ENCODE measurements around the gene SCTR.

The SCTR gene

DNA sequence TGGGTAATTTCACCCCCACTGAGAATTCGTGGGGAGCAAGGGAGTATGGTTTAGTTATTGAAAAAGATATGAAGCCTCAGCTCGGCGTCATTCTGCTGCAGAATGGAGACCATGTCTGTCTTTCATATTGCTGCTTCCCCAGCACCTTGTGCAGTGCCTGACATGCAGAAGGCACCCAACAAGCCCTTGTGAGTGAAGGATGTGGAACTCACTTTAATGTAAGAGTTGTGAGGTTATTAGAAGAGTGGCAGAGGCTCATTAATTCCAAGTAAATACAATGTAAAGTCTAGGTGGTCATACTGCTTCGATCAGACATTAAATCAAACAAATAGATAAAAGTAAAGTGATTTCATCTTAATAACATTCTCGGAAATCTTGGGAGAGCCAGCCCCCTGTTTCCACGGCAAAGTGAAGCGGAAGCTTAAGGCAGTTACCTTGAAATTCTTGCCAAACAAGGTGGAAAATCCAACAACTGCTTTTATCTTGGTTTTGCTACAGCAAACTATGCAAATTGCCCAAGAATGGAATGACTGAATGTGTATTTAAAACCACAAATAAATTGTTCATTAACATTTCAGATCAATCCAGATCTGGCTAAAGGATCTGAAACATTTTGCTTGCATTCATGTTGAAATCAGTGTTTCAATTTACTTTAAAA is 29.5 kb upstream of the SCTR start:
- Histone ChIP-seq H3K36me3 (replicated peaks; ENCODE audit: insufficient read depth, low read length) (no peaks in the 10 kb centered on the region), H4K20me1 (ENCODE audit: insufficient read depth, low read length) (no peaks in the 10 kb centered on the region), H3K4me3 (ENCODE audit: low read length) (no peak overlapping the region), H3F3A (ENCODE audit: insufficient read depth, low read length) (no peaks in the 10 kb centered on the region), H3K4me2 (ENCODE audit: low read depth, low read length) (no peak overlapping the region), H3K27me3 (replicated peaks; ENCODE audit: insufficient read depth, low read length) (no peaks in the 10 kb centered on the region), H3K79me2 (ENCODE audit: low read length) (no peaks in the 10 kb centered on the region), H3K9me3 (replicated peaks; ENCODE audit: insufficient read depth, low read length) (no peaks in the 10 kb centered on the region), H2AFZ (ENCODE audit: low read length) (no peak overlapping the region), H3K9ac (ENCODE audit: low read length) (no peak overlapping the region), H3K4me1 (ENCODE audit: low read length) (no peaks in the 10 kb centered on the region), H3K9me2 (replicated peaks; ENCODE audit: insufficient read depth, low read length) (no peaks in the 10 kb centered on the region), H3K27ac (ENCODE audit: low read length) (no peak overlapping the region)
- no peak for DNase-seq
- TF ChIP-seq EZH2 (optimal IDR thresholded peaks at IDR 0.05; ENCODE audit: low read depth, low read length) (no peak), EZH2phosphoT487 (IDR thresholded peaks at IDR 0.05; ENCODE audit: low read length) (no peak)
- TF ChIP-seq, protein P1, sequence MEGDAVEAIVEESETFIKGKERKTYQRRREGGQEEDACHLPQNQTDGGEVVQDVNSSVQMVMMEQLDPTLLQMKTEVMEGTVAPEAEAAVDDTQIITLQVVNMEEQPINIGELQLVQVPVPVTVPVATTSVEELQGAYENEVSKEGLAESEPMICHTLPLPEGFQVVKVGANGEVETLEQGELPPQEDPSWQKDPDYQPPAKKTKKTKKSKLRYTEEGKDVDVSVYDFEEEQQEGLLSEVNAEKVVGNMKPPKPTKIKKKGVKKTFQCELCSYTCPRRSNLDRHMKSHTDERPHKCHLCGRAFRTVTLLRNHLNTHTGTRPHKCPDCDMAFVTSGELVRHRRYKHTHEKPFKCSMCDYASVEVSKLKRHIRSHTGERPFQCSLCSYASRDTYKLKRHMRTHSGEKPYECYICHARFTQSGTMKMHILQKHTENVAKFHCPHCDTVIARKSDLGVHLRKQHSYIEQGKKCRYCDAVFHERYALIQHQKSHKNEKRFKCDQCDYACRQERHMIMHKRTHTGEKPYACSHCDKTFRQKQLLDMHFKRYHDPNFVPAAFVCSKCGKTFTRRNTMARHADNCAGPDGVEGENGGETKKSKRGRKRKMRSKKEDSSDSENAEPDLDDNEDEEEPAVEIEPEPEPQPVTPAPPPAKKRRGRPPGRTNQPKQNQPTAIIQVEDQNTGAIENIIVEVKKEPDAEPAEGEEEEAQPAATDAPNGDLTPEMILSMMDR (IDR thresholded peaks at IDR 0.05; ENCODE audit: low read length): no peak

DNA sequence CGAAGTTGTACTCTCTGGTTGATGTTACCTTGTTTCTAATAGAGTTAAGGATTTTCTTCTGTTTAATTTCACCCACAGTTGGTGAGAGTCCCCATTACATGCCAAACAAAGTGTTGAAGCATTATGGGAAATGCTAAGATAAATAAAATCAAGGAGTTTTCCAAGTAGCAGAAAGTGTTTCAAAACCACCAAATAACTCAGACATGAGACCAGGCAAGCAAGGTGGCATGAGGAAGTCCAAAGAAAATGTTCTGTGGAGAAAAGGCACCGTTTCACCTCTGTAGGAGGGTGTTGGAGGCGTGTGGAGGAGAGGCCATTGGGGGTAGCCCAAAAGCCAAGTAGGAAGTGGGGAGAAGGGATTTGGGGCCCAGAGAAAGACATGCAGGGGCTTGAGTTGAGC is 28.6 kb upstream of the SCTR start:
- DNase-seq: no peak
- Histone ChIP-seq H3K4me3 (ENCODE audit: low read length) (no peak overlapping the region), H3K27ac (ENCODE audit: low read length) (no peak overlapping the region), H3K9me2 (replicated peaks; ENCODE audit: insufficient read depth, low read length) (no peaks in the 10 kb centered on the region), H3F3A (ENCODE audit: insufficient read depth, low read length) (no peaks in the 10 kb centered on the region), H3K9ac (ENCODE audit: low read length) (no peak overlapping the region), H3K4me1 (ENCODE audit: low read length) (no peaks in the 10 kb centered on the region), H3K36me3 (replicated peaks; ENCODE audit: insufficient read depth, low read length) (no peaks in the 10 kb centered on the region), H3K4me2 (ENCODE audit: low read depth, low read length) (no peak overlapping the region), H3K79me2 (ENCODE audit: low read length) (no peaks in the 10 kb centered on the region), H3K27me3 (replicated peaks; ENCODE audit: insufficient read depth, low read length) (no peaks in the 10 kb centered on the region), H4K20me1 (ENCODE audit: insufficient read depth, low read length) (no peaks in the 10 kb centered on the region), H3K9me3 (replicated peaks; ENCODE audit: insufficient read depth, low read length) (no peaks in the 10 kb centered on the region), H2AFZ (ENCODE audit: low read length) (no peak overlapping the region)
- TF ChIP-seq EZH2phosphoT487 (IDR thresholded peaks at IDR 0.05; ENCODE audit: low read length) (no peak), EZH2 (optimal IDR thresholded peaks at IDR 0.05; ENCODE audit: low read depth, low read length) (no peak)
- TF ChIP-seq, protein P1 (IDR thresholded peaks at IDR 0.05; ENCODE audit: low read length): no peak

DNA sequence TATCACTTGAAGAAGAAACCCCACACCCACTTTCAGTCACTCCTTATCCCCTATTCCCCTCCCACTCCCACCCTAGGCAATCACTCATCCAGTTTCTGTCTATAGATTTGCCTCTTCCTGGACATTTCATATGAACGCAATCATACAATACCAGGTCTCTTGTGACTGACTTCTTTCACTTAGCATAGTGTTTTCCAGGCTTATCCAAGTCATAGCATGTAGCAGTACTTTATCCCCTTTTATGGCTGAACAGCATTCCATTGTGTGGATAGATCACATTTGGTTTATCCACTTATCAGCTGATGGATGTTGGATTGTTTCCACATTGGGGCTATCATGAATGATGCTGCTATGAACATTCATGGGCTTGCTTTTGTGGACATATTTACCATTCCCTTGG is 26.6 kb upstream of the SCTR start:
- Histone ChIP-seq H2AFZ (ENCODE audit: low read length) (no peak overlapping the region), H3K4me3 (ENCODE audit: low read length) (no peak overlapping the region), H3K4me2 (ENCODE audit: low read depth, low read length) (no peak overlapping the region), H3K27ac (ENCODE audit: low read length) (no peak overlapping the region), H3K9me3 (replicated peaks; ENCODE audit: insufficient read depth, low read length) (no peaks in the 10 kb centered on the region), H3F3A (ENCODE audit: insufficient read depth, low read length) (no peaks in the 10 kb centered on the region), H3K9ac (ENCODE audit: low read length) (no peak overlapping the region), H3K27me3 (replicated peaks; ENCODE audit: insufficient read depth, low read length) (no peaks in the 10 kb centered on the region), H3K79me2 (ENCODE audit: low read length) (no peaks in the 10 kb centered on the region), H3K9me2 (replicated peaks; ENCODE audit: insufficient read depth, low read length) (no peaks in the 10 kb centered on the region), H3K36me3 (replicated peaks; ENCODE audit: insufficient read depth, low read length) (no peaks in the 10 kb centered on the region), H4K20me1 (ENCODE audit: insufficient read depth, low read length) (no peaks in the 10 kb centered on the region), H3K4me1 (ENCODE audit: low read length) (no peaks in the 10 kb centered on the region)
- TF ChIP-seq EZH2 (optimal IDR thresholded peaks at IDR 0.05; ENCODE audit: low read depth, low read length) (no peak), EZH2phosphoT487 (IDR thresholded peaks at IDR 0.05; ENCODE audit: low read length) (no peak)
- TF ChIP-seq, protein P1 (IDR thresholded peaks at IDR 0.05; ENCODE audit: low read length): no peak
- DNase-seq: no peak
